Measurements from ENCODE around the gene LBH. TPM values are rescaled to one million over a fixed set of nuclear protein-coding genes. Genes with fewer than 3 reads are reported as not detected.
A peak's percentile ranks its signal among the peaks of the same experiment; 100 is the strongest.
"Not testable (repeated sequence)": the region's sequence is repeated elsewhere in the genome, so short reads cannot be mapped to it uniquely, and the experiment has no call there.

Gene LBH
- total RNA-seq, 1 donor from 2014 or later: 74.7 TPM

DNA sequence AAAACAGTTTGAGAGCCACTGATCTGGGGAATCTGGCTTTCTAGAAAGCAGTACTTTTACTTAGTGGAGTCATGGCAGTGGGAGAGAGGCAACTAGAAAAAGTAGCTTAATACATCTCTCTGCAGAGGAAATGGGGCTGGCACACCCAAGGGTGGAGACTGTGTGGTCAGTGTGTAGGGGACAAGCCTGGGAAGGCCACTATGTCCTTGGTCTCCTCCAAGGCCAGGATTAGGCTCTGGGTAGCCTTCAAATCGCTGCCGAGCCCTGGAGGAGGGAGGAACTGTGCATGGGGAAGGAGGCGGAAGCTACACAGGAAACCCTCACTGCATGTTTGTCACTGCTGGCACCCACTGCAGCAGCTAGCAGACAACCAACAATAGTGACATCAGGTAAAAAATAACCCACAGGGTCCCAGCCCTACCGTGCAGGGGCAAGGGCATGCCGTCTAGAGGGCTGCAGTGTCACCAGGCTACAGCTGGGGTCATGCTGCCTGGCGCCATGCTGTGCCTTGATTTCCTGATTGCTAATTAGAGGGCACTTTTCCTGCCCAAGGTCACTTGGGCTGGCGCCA, 34.8 kb downstream of the LBH start:
- peaks cover 21% of the 10 kb centered on the region for H3K4me1 Mint-ChIP-seq (ENCODE audit: unreplicated experiment)

DNA sequence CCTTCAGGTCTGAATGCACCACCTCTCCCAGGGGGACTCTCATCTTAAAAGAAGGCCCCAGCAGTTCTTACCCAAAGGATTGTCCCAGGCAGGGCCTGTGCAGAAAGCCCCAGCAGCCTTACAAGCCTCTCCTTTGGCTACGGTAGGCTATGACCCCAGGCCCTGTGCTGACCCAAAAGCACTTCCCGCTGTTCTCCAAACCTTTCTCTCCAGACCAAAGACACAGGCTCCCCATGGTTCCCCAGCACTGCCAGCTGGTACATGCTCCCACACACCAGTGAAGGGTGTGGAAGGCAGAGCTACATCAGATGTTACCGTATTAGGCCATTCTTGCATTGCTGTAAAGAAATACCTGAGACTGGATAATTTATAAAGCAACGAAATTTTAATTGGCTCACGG, 35.4 kb downstream of the LBH start:
- no peak overlapping the region for H3K4me3 Mint-ChIP-seq (ENCODE audit: unreplicated experiment)
- TF ChIP-seq, protein P1, sequence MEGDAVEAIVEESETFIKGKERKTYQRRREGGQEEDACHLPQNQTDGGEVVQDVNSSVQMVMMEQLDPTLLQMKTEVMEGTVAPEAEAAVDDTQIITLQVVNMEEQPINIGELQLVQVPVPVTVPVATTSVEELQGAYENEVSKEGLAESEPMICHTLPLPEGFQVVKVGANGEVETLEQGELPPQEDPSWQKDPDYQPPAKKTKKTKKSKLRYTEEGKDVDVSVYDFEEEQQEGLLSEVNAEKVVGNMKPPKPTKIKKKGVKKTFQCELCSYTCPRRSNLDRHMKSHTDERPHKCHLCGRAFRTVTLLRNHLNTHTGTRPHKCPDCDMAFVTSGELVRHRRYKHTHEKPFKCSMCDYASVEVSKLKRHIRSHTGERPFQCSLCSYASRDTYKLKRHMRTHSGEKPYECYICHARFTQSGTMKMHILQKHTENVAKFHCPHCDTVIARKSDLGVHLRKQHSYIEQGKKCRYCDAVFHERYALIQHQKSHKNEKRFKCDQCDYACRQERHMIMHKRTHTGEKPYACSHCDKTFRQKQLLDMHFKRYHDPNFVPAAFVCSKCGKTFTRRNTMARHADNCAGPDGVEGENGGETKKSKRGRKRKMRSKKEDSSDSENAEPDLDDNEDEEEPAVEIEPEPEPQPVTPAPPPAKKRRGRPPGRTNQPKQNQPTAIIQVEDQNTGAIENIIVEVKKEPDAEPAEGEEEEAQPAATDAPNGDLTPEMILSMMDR (IDR thresholded peaks at IDR 0.05): no peak
- no peak for DNase-seq (ENCODE audit: extremely low spot score, unreplicated experiment)
- H3K36me3 Mint-ChIP-seq (ENCODE audit: unreplicated experiment): no peaks in the 10 kb centered on the region
- peaks cover 24% of the 10 kb centered on the region for H3K4me1 Mint-ChIP-seq (ENCODE audit: unreplicated experiment)
- peak overlapping the region; percentile 38 for H3K27ac Mint-ChIP-seq (ENCODE audit: unreplicated experiment)
- H3K27me3 Mint-ChIP-seq (ENCODE audit: unreplicated experiment): no peaks in the 10 kb centered on the region
- H3K9me3 Mint-ChIP-seq (ENCODE audit: unreplicated experiment): peaks cover 6% of the 10 kb centered on the region

More for the DNA sequence above, 34.8 kb downstream of the LBH start:
- H3K9me3 Mint-ChIP-seq (ENCODE audit: unreplicated experiment): peaks cover 6% of the 10 kb centered on the region
- H3K4me3 Mint-ChIP-seq (ENCODE audit: unreplicated experiment): peak overlapping the region; percentile 48
- H3K27me3 Mint-ChIP-seq (ENCODE audit: unreplicated experiment): no peaks in the 10 kb centered on the region
- no peak for DNase-seq (ENCODE audit: extremely low spot score, unreplicated experiment)
- peaks cover under 1% of the 10 kb centered on the region for H3K36me3 Mint-ChIP-seq (ENCODE audit: unreplicated experiment)
- TF ChIP-seq, protein P1 (IDR thresholded peaks at IDR 0.05): no peak
- peak overlapping the region; percentile 88 for H3K27ac Mint-ChIP-seq (ENCODE audit: unreplicated experiment)

DNA sequence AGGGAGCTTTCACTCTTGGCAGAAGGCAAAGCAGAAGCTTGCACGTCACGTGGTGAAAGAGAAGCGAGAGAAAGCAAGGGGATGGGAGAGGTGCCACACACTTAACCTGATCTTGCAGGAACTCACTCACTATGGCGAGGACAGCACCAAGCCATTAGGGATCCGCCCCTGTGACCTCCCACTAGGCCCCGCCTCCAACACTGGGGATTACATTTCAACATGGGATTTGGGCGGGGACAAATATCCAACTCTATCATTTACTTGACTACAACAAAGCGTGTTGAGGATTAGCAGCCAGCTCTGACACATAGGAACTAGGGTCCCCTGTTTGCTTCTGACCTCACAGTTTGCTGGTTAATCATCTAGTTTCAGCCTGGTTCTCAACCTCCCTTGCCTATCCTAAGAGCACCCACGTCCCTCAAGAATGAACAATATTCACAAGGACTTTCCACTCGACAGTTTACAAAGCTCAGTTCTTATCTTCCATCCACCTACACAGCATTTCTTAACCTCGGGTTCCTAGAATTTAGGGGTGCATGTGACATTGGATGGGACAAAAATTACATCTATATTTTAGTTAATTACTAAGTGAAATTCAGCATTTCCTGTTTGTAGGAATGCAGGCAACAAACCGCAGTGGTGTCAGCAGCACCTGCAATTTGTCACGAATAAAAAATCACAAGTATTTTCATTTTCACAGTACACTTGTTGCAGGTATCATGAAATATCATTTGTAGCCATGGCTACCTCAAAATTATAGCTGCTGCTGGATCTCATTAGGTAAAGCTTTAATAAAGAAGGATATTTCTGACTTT, 36.0 kb downstream of the LBH start:
- no peaks in the 10 kb centered on the region for H3K36me3 Mint-ChIP-seq (ENCODE audit: unreplicated experiment)
- H3K27me3 Mint-ChIP-seq (ENCODE audit: unreplicated experiment): no peaks in the 10 kb centered on the region
- H3K4me1 Mint-ChIP-seq (ENCODE audit: unreplicated experiment): peaks cover 24% of the 10 kb centered on the region
- H3K9me3 Mint-ChIP-seq (ENCODE audit: unreplicated experiment): peaks cover 6% of the 10 kb centered on the region
- DNase-seq (ENCODE audit: extremely low spot score, unreplicated experiment): no peak
- no peak overlapping the region for H3K27ac Mint-ChIP-seq (ENCODE audit: unreplicated experiment)
- TF ChIP-seq, protein P1 (IDR thresholded peaks at IDR 0.05): no peak
- H3K4me3 Mint-ChIP-seq (ENCODE audit: unreplicated experiment): no peak overlapping the region

DNA sequence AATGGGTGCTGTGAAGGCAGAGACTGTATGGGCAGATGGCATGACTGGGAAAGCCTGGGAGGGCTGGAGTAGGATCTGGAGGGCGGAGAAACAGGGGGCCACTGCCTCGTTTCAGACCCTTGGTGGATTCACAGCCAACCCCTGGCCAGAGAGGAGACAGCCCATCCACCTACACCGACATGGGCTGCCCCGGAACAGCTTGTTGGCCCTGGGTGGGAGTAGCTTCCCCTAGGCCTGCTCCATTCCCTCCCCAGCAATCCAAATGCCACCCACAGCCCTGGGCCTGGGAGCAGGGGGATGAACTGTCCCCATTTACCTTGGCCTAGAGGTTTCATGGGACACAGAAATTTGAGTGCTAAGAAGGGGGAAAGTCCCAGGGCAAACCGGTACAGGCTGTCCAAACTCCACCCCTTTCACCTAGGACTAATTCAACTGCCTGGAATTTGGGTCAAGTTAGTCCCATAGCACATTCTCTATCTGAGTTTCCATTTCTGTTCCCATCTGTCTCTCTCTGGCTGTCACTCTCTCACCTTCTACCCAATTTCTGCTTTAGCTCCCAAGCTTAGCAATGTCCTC, 37.0 kb downstream of the LBH start:
- Mint-ChIP-seq H3K4me1 (ENCODE audit: unreplicated experiment) (peaks cover 33% of the 10 kb centered on the region), H3K36me3 (ENCODE audit: unreplicated experiment) (no peaks in the 10 kb centered on the region), H3K27me3 (ENCODE audit: unreplicated experiment) (no peaks in the 10 kb centered on the region), H3K4me3 (ENCODE audit: unreplicated experiment) (no peak overlapping the region), H3K9me3 (ENCODE audit: unreplicated experiment) (peaks cover 3% of the 10 kb centered on the region), H3K27ac (ENCODE audit: unreplicated experiment) (no peak overlapping the region)
- no peak for DNase-seq (ENCODE audit: extremely low spot score, unreplicated experiment)
- TF ChIP-seq, protein P1 (IDR thresholded peaks at IDR 0.05): no peak

DNA sequence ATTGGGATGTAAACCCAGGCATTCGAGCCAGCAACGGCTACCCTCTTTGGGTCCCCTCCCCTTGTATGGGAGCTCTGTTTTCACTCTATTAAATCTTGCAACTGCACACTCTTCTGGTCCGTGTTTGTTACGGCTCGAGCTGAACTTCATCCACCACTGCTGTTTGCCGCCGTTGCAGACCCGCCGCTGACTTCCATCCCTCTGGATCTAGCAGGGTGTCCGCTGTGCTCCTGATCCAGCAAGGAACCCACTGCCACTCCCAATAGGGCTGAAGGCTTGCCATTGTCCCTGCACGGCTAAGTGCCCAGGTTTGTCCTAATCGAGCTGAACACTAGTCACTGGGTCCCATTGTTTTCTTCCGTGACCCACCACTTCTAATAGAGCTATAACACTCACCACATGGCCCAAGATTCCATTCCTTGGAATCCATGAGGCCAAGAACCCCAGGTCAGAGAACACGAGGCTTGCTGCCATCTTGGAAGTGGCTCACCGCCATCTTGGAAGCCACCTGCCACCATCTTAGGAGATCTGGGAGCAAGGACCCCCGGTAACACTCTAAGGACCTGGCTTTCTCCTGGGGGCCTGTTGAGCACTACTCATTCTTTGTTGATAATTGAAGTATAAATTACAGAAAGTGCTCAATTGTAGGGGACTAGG, 37.9 kb downstream of the LBH start:
- not testable (repeated sequence) for H3K27me3 Mint-ChIP-seq (ENCODE audit: unreplicated experiment); H3K27ac Mint-ChIP-seq (ENCODE audit: unreplicated experiment); H3K36me3 Mint-ChIP-seq (ENCODE audit: unreplicated experiment); DNase-seq (ENCODE audit: extremely low spot score, unreplicated experiment); H3K4me3 Mint-ChIP-seq (ENCODE audit: unreplicated experiment); H3K9me3 Mint-ChIP-seq (ENCODE audit: unreplicated experiment)
- peaks cover 42% of the 10 kb centered on the region for H3K4me1 Mint-ChIP-seq (ENCODE audit: unreplicated experiment)

Measured in osteocyte (in vitro differentiated cells).